HG03060 (cell line): ENCODE results near the gene UBALD1.

Experiments
- ATAC-seq: cut with Tn5 transposase; IDR thresholded peaks from one replicate; pipeline ENCODE4 v1.9.1; 2021; ENCODE audit warnings: low read depth, moderate number of reproducible peaks; ENCODE audit not compliant: unreplicated experiment

The UBALD1 gene

DNA sequence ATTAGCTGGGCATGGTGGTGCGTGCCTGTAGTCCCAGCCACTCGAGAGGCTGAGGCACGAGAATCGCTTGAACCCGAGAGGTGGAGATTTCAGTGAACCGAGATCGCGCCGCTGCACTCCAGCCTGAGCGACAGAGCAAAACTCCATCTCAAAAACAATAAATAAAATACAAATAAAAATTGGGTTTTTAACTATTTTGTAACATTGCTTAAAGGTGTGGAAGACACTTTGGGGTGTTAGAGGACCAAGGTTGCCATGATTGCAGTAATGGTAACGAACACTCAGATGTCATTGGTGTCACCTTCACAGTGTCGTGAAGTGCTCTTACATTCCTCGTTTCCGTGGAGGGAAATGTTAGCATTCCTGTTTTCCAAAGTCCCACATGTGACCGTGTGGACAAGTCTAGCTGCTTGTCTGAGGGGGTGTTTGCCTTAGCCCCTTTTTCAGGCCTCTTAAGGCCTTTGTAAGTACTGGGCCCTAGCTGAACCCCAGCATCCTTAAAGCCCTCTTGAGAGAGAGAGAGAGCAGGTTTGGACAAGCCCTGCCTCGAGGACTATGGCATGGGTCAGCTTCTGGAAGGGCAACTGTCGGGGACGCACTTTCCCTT is 49.9 kb downstream of the UBALD1 start:
- ATAC-seq: no peak

DNA sequence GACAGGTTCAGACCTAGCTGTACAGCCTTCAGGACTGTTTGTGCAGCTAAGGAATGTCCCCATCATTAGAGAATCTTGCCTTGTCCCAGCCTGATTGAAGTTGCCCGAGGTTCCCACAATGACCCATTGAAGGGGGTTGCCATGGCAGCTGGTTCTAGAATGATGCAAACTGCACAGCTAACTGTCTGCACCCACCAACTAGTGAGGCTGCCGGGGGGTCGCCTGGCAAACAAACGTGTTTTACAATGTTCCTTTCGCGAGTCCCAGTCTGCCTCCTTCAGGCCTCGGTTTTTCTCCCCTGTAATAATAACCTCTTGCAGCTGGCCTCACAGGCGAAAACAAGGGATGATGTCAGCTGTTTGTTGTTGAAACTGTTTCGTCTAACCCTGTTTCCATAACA is 53.1 kb downstream of the UBALD1 start:
- no peak for ATAC-seq
